HG03159 (cell line): Measurements from ENCODE around the gene RAPGEFL1.
"Not testable (repeated sequence)": the region's sequence is repeated elsewhere in the genome, so short reads cannot be mapped to it uniquely, and the experiment has no call there.

ENCODE experiments used
- ATAC-seq: cut with Tn5 transposase; IDR thresholded peaks from one replicate; pipeline ENCODE4 v1.9.1; 2021; ENCODE audit warnings: mild to moderate bottlenecking, moderate library complexity; ENCODE audit not compliant: unreplicated experiment

Gene RAPGEFL1

GRCh38 chr17:40177275-40177874 lies at the start of gene RAPGEFL1:
Gene RAPGEFL1 (plus strand): TSS chr17:40177470. CDS start chr17:40177862, 392 bp downstream.
- ATAC-seq = peak; percentile 65

- no peak for ATAC-seq
Measured at GRCh38 chr17:40129498-40129897, 47.8 kb upstream of the RAPGEFL1 start.

- no peak for ATAC-seq
Measured at GRCh38 chr17:40130352-40131042, 46.8 kb upstream of the RAPGEFL1 start.

GRCh38 chr17:40134184-40134583 lies 43.1 kb upstream of the RAPGEFL1 start:
- no peak for ATAC-seq

GRCh38 chr17:40135817-40136216 lies 41.5 kb upstream of the RAPGEFL1 start:
- no peak for ATAC-seq

- peak; percentile 18 for ATAC-seq
Measured at GRCh38 chr17:40139566-40140058, 37.7 kb upstream of the RAPGEFL1 start.

GRCh38 chr17:40143166-40143565 lies 34.1 kb upstream of the RAPGEFL1 start:
- not testable (repeated sequence) for ATAC-seq

- ATAC-seq = no peak
Measured at GRCh38 chr17:40145476-40145875, 31.8 kb upstream of the RAPGEFL1 start.

GRCh38 chr17:40148527-40148926 lies 28.7 kb upstream of the RAPGEFL1 start:
- no peak for ATAC-seq

GRCh38 chr17:40150276-40150675 lies 27.0 kb upstream of the RAPGEFL1 start:
- ATAC-seq = no peak

GRCh38 chr17:40151414-40151963 lies 25.8 kb upstream of the RAPGEFL1 start:
- ATAC-seq = no peak

- ATAC-seq = no peak
Measured at GRCh38 chr17:40153603-40154236, 23.6 kb upstream of the RAPGEFL1 start.

GRCh38 chr17:40157973-40158372 lies 19.3 kb upstream of the RAPGEFL1 start:
- no peak for ATAC-seq

- no peak for ATAC-seq
Measured at GRCh38 chr17:40158438-40159013, 18.7 kb upstream of the RAPGEFL1 start.

GRCh38 chr17:40159456-40159855 lies 17.8 kb upstream of the RAPGEFL1 start:
- ATAC-seq = no peak

- ATAC-seq = no peak
Measured at GRCh38 chr17:40167685-40168261, 9.5 kb upstream of the RAPGEFL1 start.

GRCh38 chr17:40168262-40168832 lies 8.9 kb upstream of the RAPGEFL1 start:
- ATAC-seq = no peak

- ATAC-seq = no peak
Measured at GRCh38 chr17:40170325-40170724, 6.9 kb upstream of the RAPGEFL1 start.

GRCh38 chr17:40171750-40172149 lies 5.5 kb upstream of the RAPGEFL1 start:
- no peak for ATAC-seq

GRCh38 chr17:40173091-40173777 lies 4.0 kb upstream of the RAPGEFL1 start:
- ATAC-seq = no peak
